Esophagus muscularis mucosa (tissue), 4 donors: ENCODE data around the gene SLC24A3.

Experiments
- CTCF ChIP-seq, 3 experiments: fragments of 200-600 bp in 2 of 3; fragments of 450-650 bp in 1 of 3; sonication (generic) in 2 of 3; IDR thresholded peaks; one replicate each; pipeline ENCODE4 v1.5.1; 2017 to 2019; ENCODE audit warnings: antibody characterized with exemption in 3 of 3, mild to moderate bottlenecking in 2 of 3, moderate library complexity in 1 of 3
- EP300 ChIP-seq: sonication (generic); formaldehyde crosslinking; IDR thresholded peaks from one replicate; pipeline ENCODE4 v1.6.1; 2017; ENCODE audit warnings: antibody characterized with exemption
- POLR2A ChIP-seq: fragments of 450-650 bp; IDR thresholded peaks from one replicate; pipeline ENCODE4 v1.6.1; 2017; ENCODE audit warnings: antibody characterized with exemption, moderate library complexity, mild to moderate bottlenecking, low read depth

- TF ChIP-seq POLR2A (no peak), CTCF (IDR thresholded peaks at IDR 0.05) (no peak), EP300 (no peak)
Measured at GRCh38 chr20:19320005-19320404, 107.6 kb downstream of the SLC24A3 start.
